ENCODE results near the gene POLR2C.

DNA sequence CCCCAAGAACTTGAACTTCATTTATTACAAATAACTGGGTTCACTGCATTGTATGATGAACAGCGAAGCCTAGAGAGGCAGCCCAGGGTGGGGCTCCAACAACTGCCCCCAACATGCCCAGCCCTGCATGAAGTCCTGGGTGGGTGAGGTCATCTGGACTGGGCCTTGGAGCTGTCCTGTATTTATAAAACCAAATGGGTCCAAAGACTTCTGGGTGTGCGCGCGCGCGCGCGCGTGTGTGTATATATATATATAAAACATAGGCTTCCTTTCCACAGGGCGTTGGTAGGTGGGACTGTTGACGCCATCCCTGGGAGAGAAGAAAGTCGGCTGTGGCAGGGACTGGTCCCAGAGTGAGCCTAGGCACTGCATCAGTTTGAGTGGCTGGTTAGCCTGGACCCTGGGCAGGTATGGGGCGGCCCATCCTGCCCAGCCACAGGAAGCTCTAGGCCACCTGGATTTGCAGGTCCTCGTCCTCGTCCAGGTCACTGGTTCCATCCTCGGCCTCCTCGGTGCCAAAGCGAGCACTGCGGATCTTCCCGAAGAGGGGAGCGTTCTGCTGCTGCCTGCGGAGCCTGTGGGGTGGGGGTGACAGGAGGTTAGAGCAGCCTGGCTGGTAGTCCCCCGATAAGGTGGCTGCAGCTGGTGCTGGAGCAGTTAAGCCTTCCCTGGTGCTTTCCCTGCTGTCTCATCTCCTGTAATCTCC lies 50.0 kb downstream of the POLR2C start:
- TF ChIP-seq, protein P1, sequence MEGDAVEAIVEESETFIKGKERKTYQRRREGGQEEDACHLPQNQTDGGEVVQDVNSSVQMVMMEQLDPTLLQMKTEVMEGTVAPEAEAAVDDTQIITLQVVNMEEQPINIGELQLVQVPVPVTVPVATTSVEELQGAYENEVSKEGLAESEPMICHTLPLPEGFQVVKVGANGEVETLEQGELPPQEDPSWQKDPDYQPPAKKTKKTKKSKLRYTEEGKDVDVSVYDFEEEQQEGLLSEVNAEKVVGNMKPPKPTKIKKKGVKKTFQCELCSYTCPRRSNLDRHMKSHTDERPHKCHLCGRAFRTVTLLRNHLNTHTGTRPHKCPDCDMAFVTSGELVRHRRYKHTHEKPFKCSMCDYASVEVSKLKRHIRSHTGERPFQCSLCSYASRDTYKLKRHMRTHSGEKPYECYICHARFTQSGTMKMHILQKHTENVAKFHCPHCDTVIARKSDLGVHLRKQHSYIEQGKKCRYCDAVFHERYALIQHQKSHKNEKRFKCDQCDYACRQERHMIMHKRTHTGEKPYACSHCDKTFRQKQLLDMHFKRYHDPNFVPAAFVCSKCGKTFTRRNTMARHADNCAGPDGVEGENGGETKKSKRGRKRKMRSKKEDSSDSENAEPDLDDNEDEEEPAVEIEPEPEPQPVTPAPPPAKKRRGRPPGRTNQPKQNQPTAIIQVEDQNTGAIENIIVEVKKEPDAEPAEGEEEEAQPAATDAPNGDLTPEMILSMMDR (IDR thresholded peaks at IDR 0.05; ENCODE audit: low read depth, low read length), result no peak
- TF ChIP-seq EZH2phosphoT487 (IDR thresholded peaks at IDR 0.05; ENCODE audit: low read depth), result no peak

Data from OCI-LY3 (cell line).